ENCODE data around the gene IL23R.

The IL23R gene

DNA sequence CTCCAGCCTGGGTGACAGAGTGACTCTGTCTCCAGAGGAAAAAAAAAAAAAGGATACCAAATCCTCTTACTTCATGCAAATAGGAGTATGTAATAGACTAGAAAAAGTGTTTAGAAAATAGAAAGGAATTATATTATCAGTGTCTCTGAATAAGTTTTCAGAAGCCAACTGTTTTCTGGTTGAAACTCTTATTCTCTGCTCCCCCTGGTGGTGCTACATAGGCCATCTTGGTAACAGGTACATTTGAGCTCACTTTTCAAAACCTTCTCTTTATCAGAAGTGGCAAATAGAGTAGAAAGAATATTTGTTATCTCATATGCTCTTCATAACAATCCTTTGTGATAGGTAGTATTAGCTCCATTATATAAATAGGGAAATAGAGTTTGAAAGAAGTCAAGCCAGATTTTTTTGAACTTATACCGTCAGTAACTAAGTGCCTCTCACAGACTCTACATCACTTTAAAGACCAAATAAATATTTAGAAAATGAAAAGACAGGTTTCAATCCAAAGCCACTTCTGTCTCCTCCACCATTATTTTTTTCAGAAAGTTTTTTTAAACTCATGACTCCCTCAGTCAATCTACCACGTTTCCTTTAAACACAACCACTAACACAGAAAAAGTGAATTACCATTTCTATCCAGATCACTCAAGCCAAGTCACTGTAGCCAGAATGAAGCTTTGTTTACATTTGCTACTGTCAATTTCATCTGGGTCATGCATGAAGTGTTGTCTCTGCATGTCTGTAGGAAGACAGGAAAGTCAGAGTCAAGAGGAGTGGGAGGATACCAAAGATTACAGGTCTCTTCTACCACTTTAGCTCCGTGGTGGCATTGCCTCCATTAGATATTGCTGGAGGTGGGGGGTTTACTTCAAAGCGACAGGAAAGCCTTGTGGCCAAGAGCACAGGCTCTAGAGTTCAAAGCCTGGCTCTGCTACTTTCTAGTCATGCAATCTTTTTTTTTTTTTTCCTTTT is 45.6 kb downstream of the IL23R start:
- H3K27me3 ChIP-seq (ENCODE audit: insufficient read depth, low read length), result no peaks in the 10 kb centered on the region
- no peaks in the 10 kb centered on the region for H3K4me1 ChIP-seq (ENCODE audit: insufficient read depth, low read length)
- H3K9me3 ChIP-seq (ENCODE audit: low read length), result no peaks in the 10 kb centered on the region
- no peaks in the 10 kb centered on the region for H3K36me3 ChIP-seq (ENCODE audit: insufficient read depth, low read length)
- H3K4me3 ChIP-seq (ENCODE audit: low read length), result no peak overlapping the region
- no peak overlapping the region for H2AFZ ChIP-seq (ENCODE audit: low read depth, low read length)

GRCh38 chr1:67213164-67213563 is 46.9 kb downstream of the IL23R start:
- no peaks in the 10 kb centered on the region for H3K9me3 ChIP-seq (ENCODE audit: low read length)
- no peak overlapping the region for H2AFZ ChIP-seq (ENCODE audit: low read depth, low read length)
- H3K4me3 ChIP-seq (ENCODE audit: low read length), result no peak overlapping the region
- no peaks in the 10 kb centered on the region for H3K4me1 ChIP-seq (ENCODE audit: insufficient read depth, low read length)
- H3K27me3 ChIP-seq (ENCODE audit: insufficient read depth, low read length), result no peaks in the 10 kb centered on the region
- H3K36me3 ChIP-seq (ENCODE audit: insufficient read depth, low read length), result no peaks in the 10 kb centered on the region

DNA sequence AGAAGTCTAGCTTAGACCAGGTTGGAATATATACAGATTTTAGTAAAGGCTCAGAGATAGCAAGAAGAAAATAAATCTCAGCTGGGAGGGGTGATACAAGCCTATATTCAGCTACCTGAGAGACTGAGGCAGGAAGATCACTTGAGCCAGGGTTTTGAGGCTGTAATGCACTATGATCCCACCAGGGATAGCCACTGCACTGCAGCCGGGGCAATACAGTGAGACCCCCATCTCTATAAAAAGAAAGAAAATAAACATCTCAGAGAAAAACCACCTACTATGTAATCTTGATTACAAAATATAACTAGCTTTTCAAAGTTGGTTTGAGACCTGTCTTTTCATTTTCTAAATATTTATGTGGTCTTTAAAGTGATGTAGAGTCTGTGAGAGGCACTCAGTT is 47.7 kb downstream of the IL23R start:
- Histone ChIP-seq H3K9me3 (ENCODE audit: low read length) (no peaks in the 10 kb centered on the region), H3K4me1 (ENCODE audit: insufficient read depth, low read length) (no peaks in the 10 kb centered on the region), H2AFZ (ENCODE audit: low read depth, low read length) (no peak overlapping the region), H3K36me3 (ENCODE audit: insufficient read depth, low read length) (no peaks in the 10 kb centered on the region), H3K4me3 (ENCODE audit: low read length) (no peak overlapping the region), H3K27me3 (ENCODE audit: insufficient read depth, low read length) (no peaks in the 10 kb centered on the region)

GRCh38 chr1:67214420-67215174 is 48.3 kb downstream of the IL23R start:
- Histone ChIP-seq H3K4me1 (ENCODE audit: insufficient read depth, low read length) (no peaks in the 10 kb centered on the region), H3K27me3 (ENCODE audit: insufficient read depth, low read length) (no peaks in the 10 kb centered on the region), H3K9me3 (ENCODE audit: low read length) (no peaks in the 10 kb centered on the region), H3K36me3 (ENCODE audit: insufficient read depth, low read length) (no peaks in the 10 kb centered on the region), H3K4me3 (ENCODE audit: low read length) (no peak overlapping the region), H2AFZ (ENCODE audit: low read depth, low read length) (no peak overlapping the region)

GRCh38 chr1:67216401-67216800 is 50.1 kb downstream of the IL23R start:
- no peak overlapping the region for H3K4me3 ChIP-seq (ENCODE audit: low read length)
- no peak overlapping the region for H2AFZ ChIP-seq (ENCODE audit: low read depth, low read length)
- H3K4me1 ChIP-seq (ENCODE audit: insufficient read depth, low read length), result no peaks in the 10 kb centered on the region
- no peaks in the 10 kb centered on the region for H3K36me3 ChIP-seq (ENCODE audit: insufficient read depth, low read length)
- no peaks in the 10 kb centered on the region for H3K9me3 ChIP-seq (ENCODE audit: low read length)
- no peaks in the 10 kb centered on the region for H3K27me3 ChIP-seq (ENCODE audit: insufficient read depth, low read length)

- Histone ChIP-seq H3K9me3 (ENCODE audit: low read length) (no peaks in the 10 kb centered on the region), H2AFZ (ENCODE audit: low read depth, low read length) (no peak overlapping the region), H3K27me3 (ENCODE audit: insufficient read depth, low read length) (no peaks in the 10 kb centered on the region), H3K4me3 (ENCODE audit: low read length) (no peak overlapping the region), H3K4me1 (ENCODE audit: insufficient read depth, low read length) (no peaks in the 10 kb centered on the region), H3K36me3 (ENCODE audit: insufficient read depth, low read length) (no peaks in the 10 kb centered on the region)
Observed at GRCh38 chr1:67217417-67217816, 51.2 kb downstream of the IL23R start.

DNA sequence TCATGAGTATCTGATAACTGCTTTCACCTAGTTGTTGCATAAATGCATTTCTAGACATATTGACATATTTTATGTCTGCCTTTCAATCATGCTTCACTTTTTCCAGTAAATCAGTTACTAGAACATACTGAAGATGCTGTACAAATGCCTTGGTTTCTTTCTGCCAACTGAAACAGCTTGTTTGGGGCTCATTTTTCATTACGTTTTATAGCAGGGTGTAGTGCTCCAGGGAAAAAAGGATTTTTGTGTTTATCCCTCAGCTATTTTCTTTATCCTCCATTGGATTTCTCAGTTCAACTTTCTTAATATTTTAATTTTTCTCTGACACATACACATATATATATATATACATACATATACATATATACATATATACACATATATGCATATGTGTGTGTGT is 51.7 kb downstream of the IL23R start:
- no peaks in the 10 kb centered on the region for H3K9me3 ChIP-seq (ENCODE audit: low read length)
- H3K27me3 ChIP-seq (ENCODE audit: insufficient read depth, low read length), result no peaks in the 10 kb centered on the region
- H3K4me1 ChIP-seq (ENCODE audit: insufficient read depth, low read length), result no peaks in the 10 kb centered on the region
- H3K4me3 ChIP-seq (ENCODE audit: low read length), result no peak overlapping the region
- H3K36me3 ChIP-seq (ENCODE audit: insufficient read depth, low read length), result no peaks in the 10 kb centered on the region
- no peak overlapping the region for H2AFZ ChIP-seq (ENCODE audit: low read depth, low read length)

DNA sequence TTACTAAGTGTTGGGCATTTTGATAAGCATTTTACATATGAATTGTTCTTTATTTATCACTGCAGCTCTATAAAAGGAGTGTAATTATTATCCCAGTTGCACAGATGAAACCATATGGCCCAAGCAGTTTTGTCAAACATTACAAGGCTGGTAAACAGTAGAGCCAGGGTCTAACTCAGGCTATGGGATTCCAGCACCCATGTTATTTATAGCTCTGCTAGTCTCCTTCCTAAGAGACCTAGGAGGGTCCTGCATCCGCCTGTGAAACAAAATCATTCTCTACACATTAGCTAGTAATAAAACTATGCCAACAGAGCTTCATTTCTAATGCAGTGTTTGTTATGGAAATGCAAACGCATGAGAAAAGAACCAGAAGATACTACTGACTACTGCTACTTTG is 58.6 kb downstream of the IL23R start:
- no peaks in the 10 kb centered on the region for H3K36me3 ChIP-seq (ENCODE audit: insufficient read depth, low read length)
- H2AFZ ChIP-seq (ENCODE audit: low read depth, low read length), result no peak overlapping the region
- H3K4me1 ChIP-seq (ENCODE audit: insufficient read depth, low read length), result peaks cover 3% of the 10 kb centered on the region
- H3K27me3 ChIP-seq (ENCODE audit: insufficient read depth, low read length), result no peaks in the 10 kb centered on the region
- H3K9me3 ChIP-seq (ENCODE audit: low read length), result no peaks in the 10 kb centered on the region
- H3K4me3 ChIP-seq (ENCODE audit: low read length), result no peak overlapping the region

- Histone ChIP-seq H3K4me3 (ENCODE audit: low read length) (no peak overlapping the region), H3K9me3 (ENCODE audit: low read length) (no peaks in the 10 kb centered on the region), H2AFZ (ENCODE audit: low read depth, low read length) (no peak overlapping the region)
Observed at GRCh38 chr1:67226688-67227087, 60.4 kb downstream of the IL23R start.

GRCh38 chr1:67227196-67227595 is 60.9 kb downstream of the IL23R start:
- H3K36me3 ChIP-seq (ENCODE audit: insufficient read depth, low read length), result no peaks in the 10 kb centered on the region
- H3K4me3 ChIP-seq (ENCODE audit: low read length), result no peak overlapping the region
- peaks cover 3% of the 10 kb centered on the region for H3K4me1 ChIP-seq (ENCODE audit: insufficient read depth, low read length)
- H3K27me3 ChIP-seq (ENCODE audit: insufficient read depth, low read length), result no peaks in the 10 kb centered on the region
- no peak overlapping the region for H2AFZ ChIP-seq (ENCODE audit: low read depth, low read length)
- no peaks in the 10 kb centered on the region for H3K9me3 ChIP-seq (ENCODE audit: low read length)

More at GRCh38 chr1:67226688-67227087, 60.4 kb downstream of the IL23R start:
- Histone ChIP-seq H3K27me3 (ENCODE audit: insufficient read depth, low read length) (no peaks in the 10 kb centered on the region), H3K36me3 (ENCODE audit: insufficient read depth, low read length) (no peaks in the 10 kb centered on the region), H3K4me1 (ENCODE audit: insufficient read depth, low read length) (peaks cover 3% of the 10 kb centered on the region)

DNA sequence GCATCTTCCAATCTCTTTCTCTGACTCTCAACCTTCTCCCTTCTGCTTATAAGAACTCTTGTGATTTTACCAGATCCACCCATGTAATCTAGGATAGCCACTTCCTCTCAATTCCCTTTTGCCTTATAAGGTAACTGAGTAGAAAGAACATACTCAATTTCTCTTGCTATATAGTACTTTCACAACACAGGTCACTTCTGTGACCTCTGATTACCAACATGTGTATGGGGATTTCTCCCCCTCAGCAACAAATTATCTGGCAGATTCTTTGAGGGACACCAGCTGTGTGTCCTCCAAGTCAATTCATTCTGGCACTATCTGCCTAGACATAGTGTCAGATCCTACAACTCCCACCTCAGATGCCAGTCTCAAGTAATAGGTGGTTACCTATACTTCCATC is 62.5 kb downstream of the IL23R start:
- Histone ChIP-seq H2AFZ (ENCODE audit: low read depth, low read length) (no peak overlapping the region), H3K27me3 (ENCODE audit: insufficient read depth, low read length) (no peaks in the 10 kb centered on the region), H3K36me3 (ENCODE audit: insufficient read depth, low read length) (no peaks in the 10 kb centered on the region), H3K4me1 (ENCODE audit: insufficient read depth, low read length) (peaks cover 3% of the 10 kb centered on the region), H3K9me3 (ENCODE audit: low read length) (no peaks in the 10 kb centered on the region), H3K4me3 (ENCODE audit: low read length) (no peak overlapping the region)

GRCh38 chr1:67230539-67230938 is 64.3 kb downstream of the IL23R start:
- Histone ChIP-seq H3K36me3 (ENCODE audit: insufficient read depth, low read length) (no peaks in the 10 kb centered on the region), H3K4me3 (ENCODE audit: low read length) (no peak overlapping the region), H3K9me3 (ENCODE audit: low read length) (no peaks in the 10 kb centered on the region), H3K27me3 (ENCODE audit: insufficient read depth, low read length) (no peaks in the 10 kb centered on the region), H2AFZ (ENCODE audit: low read depth, low read length) (no peak overlapping the region), H3K4me1 (ENCODE audit: insufficient read depth, low read length) (no peaks in the 10 kb centered on the region)

DNA sequence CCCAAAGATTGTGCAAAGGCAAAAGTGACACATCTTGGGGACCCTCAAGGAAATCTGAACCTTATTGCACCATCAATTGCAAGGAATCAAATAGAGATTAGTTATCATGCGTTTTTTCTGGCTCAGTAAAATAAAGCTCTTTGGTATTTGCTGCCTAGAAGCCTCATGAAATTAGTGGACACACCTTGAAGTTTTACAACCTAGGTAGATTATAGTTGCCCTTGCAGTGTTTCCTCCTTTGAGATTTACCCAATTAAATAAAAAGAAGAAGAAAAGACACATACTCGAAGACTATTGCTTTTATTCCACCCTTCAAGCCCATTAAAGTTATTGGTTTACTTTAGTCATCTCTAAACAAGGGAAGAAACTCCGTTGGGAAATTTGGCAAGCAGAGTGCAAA is 70.0 kb downstream of the IL23R start:
- Histone ChIP-seq H3K9me3 (ENCODE audit: low read length) (no peaks in the 10 kb centered on the region), H3K36me3 (ENCODE audit: insufficient read depth, low read length) (no peaks in the 10 kb centered on the region), H3K4me3 (ENCODE audit: low read length) (no peak overlapping the region), H2AFZ (ENCODE audit: low read depth, low read length) (no peak overlapping the region), H3K27me3 (ENCODE audit: insufficient read depth, low read length) (no peaks in the 10 kb centered on the region), H3K4me1 (ENCODE audit: insufficient read depth, low read length) (no peaks in the 10 kb centered on the region)
